IPS-18c (cell line): ENCODE results near the gene APOC3.

Experiments
- H3K4me3 ChIP-seq: 2 replicates; pipeline ENCODE4 v1.7.0; 2013; ENCODE audit warnings: low read depth, mild to moderate bottlenecking, low read length, moderate library complexity; ENCODE audit not compliant: insufficient read depth
- H3K9me3 ChIP-seq: one replicate; pipeline ENCODE4 v1.6.1; 2013; ENCODE audit warnings: mild to moderate bottlenecking, low read length, moderate library complexity; ENCODE audit not compliant: control insufficient read depth, insufficient read depth

APOC3 gene

DNA sequence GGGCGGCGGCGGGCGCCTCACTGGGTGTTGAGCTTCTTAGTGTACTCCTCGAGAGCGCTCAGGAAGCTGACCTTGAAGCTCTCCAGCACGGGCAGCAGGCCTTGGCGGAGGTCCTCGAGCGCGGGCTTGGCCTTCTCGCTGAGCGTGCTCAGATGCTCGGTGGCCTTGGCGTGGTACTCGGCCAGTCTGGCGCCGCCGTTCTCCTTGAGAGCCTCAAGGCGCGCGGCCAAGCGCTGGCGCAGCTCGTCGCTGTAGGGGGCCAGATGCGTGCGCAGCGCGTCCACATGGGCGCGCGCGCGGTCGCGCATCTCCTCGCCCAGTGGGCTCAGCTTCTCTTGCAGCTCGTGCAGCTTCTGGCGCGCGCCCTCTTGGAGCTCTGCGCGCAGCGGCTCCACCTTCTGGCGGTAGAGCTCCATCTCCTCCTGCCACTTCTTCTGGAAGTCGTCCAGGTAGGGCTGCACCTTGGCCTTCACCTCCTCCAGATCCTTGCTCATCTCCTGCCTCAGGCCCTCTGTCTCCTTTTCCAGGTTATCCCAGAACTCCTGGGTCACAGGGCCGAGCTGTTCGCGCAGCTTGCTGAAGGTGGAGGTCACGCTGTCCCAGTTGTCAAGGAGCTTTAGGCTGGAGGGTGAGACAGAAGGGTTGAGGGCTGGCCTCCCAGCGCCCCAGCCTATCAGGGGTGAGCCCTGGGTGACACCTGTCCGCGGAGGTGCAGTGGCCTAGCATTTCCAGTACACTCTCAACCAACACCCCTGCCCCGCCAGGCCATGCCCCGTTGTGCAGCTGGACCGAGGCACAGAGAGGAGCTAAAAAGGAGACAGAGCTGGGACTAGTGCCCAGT, 6.3 kb downstream of the APOC3 start:
- Histone ChIP-seq H3K9me3 (peaks cover 3% of the 10 kb centered on the region), H3K4me3 (peak overlapping the region; percentile 51)

DNA sequence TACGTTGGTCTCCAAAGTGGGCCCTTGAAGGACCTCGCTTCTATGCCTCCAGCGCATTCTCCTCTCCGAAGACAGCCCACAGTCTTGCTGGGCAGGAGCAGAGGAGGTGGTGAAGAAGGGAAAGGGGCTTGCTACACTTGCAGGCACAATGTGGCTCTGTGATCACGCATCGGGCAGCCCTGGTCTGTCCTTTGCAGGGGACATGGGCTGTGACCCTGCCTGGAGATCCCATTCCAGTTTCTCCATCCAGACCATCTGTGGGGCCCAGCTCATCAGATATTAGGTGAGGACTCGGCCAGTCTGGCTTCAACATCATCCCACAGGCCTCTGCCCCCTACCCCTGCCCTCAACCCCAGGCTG, 6.9 kb downstream of the APOC3 start:
- Histone ChIP-seq H3K9me3 (peaks cover 3% of the 10 kb centered on the region), H3K4me3 (no peak overlapping the region)

DNA sequence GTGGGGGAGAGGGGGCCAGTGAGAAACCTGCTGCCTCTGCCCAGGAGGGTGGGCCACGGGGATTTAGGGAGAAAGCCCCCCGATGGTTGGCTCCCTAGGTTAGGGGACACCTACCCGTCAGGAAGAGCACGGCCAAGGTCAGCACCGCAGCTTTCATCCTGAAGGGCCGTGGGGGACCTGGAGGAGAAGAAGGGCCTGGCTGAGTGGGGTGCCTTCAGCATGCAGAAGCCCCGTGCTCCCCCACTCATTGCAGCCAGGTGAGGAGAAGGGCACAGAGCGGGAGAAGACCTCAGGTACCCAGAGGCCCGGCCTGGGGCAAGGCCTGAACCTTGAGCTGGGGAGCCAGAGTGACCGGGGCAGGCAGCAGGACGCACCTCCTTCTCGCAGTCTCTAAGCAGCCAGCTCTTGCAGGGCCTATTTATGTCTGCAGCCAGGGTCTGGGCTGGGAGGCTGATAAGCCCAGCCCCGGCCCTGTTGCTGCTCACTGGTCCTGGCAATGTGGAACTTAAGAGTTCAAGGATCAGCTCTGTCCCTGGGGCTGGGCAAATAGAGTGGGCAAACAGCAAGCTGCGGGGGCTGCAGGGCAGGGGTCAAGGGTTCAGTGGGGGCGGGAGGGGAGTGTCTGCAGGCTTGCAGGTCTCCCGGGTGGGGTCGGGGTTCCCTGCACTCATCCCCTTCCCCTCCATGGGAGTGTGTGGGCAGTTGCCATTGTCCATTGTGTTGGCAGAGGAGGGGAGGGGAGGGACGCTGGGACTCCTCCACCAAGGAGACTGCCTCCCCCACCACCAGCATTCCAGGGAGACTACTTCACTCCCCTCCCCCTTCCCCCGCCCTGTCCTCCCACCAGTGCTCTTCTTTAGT, 7.8 kb downstream of the APOC3 start, which contains the start of gene APOA1:
TSS of gene APOA1 (minus strand) at position 392 of the 861 bp plus-strand sequence. CDS start at position 157, 235 bp downstream.
- Histone ChIP-seq H3K4me3 (no peak within 1 kb of the TSS), H3K9me3 (peaks cover 3% of the 10 kb centered on the region)

DNA sequence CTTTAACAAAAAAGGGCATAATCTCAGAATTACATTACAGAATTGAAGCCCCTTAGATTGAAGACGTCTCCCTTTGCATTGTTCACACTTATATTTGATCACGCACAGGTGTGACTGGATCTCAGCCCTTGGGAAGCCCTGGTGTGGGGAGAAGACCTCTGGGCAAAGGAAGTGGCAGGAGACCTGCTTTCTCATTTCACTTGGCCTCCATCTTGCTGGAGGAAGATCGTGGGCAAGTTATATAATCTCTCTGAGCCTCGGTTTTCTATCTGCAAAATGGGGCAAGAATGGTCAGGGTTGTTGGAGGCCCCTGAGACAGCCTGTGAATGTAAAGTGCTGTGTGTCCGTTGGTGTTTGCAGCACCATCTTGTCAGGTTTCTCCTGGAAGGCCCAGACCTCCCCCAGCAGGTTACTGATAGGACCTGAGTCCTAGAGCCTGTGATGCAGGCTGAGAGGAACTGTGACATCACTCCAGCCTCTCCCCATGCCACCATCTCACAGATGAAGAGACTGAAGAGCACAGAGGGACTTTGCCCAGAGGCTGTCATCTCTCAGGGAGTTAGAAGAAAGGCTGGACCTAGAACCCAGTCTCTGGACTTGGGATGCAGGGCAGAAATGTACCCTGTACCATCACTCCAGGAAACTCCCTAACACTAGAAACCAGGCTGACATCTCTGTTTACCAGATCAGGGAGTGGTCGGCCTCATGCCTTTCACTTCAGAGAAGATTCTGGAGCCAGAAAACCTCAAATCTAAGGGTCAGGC, 8.8 kb downstream of the APOC3 start:
- no peaks in the 10 kb centered on the region for H3K9me3 ChIP-seq
- H3K4me3 ChIP-seq: no peak overlapping the region

DNA sequence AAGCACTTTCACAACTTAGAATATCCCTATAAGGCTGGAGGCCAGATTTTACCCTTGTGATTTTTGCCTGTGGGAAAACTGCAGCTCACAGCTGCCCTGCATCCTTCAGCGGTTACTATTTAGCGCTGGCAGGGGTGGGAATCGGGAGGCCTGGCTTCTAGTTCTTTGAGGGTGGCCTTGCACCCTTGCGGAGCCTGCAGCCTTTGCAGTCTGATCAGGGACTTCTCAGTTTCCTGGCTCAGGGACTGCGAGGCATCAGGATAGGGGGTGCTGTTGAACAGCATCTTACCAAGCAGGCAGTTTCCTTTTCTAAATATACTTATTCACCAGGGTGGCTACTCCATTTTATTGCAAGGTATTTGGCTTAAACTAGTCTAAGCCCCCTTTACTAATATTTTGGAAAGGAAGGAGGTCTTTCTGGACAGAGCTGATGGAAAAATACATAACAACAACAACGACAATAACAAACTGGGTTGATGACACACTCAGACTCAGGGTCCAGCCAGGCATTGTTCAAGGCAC, 10.6 kb downstream of the APOC3 start:
- H3K4me3 ChIP-seq: no peak overlapping the region

DNA sequence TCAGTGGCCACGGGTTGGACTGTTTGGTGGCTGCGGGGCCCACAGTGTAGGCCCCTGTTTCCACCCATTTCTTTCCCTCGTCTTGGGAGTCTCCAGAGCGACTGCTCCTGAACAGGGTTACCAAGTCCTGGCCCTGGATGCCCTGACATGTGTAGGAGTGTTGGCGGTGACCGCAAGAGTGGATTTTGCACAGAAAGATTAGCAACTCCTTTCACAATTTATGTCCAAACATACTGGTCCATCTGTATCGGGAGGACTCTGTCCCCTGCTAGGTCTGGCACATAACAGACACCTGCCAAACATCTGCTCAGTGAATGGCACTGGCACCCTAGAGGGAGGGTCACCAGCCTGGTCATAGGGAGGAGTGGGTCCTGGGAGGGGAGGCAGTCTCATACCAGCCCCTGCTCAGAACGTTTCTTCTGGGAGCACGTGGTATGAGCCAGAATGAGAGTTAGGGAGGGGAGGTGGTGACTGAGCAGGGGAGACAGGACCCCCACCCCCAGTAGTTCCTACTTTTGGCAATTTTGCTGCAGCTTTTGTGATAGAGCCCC, 11.1 kb downstream of the APOC3 start:
- H3K4me3 ChIP-seq: no peak overlapping the region
- no peaks in the 10 kb centered on the region for H3K9me3 ChIP-seq

More for the DNA sequence above, 10.6 kb downstream of the APOC3 start:
- H3K9me3 ChIP-seq: no peaks in the 10 kb centered on the region

DNA sequence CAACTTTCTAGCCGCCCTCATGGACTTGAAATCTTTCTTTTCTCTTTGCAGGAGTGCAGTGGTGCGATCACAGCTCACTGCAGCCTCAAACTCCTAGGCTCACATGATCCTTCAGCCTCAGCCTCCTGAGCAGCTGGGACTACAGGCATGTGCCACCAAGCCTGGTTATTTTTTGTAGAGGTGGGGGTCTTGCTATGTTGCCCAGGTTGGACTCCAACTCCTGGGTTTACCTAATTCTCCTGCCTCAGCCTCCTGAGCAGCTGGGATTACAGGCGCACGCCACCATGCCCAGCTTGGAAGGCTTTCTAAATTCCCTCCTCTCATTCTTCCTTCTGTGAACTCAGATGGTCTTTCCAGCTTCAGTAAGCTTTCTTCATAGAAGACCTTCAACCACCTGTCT, 12.4 kb downstream of the APOC3 start:
- H3K9me3 ChIP-seq: no peaks in the 10 kb centered on the region
- H3K4me3 ChIP-seq: no peak overlapping the region

DNA sequence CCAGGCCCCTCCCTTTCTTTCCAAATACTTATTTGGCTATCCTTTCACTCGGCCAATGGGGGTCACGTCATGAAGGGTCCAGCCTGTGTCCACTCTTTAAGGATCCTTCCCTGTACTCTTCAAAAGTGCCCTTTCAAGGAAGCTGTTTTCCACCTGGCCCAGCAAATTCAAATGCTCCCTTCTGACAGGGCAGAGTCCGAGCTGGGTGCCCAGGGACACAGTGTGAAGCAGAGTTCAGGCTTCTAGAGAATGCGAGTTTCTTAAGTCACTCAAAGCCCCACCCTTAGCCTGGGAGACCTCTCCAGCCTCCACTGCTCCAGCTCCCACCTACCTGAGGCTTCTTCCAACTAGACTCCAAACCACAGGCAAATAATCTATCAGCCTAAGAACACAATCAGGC, 13.2 kb downstream of the APOC3 start:
- no peaks in the 10 kb centered on the region for H3K9me3 ChIP-seq
- no peak overlapping the region for H3K4me3 ChIP-seq

DNA sequence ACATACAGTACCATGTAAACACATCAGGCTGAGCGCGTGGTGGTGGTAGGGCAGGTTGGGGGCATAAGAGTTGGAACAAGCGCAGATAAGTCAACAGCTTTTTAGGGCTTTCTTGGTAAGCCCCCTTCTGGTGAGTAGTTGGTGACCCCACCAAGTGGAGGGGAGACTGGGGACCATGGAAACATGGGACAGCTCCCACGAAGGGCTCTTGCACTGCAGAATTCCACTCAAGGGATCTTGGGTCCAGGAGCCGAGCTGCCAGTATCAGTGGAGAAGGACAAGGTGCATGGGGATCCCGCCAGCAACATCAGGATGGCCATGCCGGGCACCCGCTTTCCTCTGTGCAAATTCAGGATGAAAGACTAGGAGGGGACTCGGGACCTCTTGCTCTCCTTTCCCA, 14.0 kb downstream of the APOC3 start:
- Histone ChIP-seq H3K4me3 (no peak overlapping the region), H3K9me3 (no peaks in the 10 kb centered on the region)

DNA sequence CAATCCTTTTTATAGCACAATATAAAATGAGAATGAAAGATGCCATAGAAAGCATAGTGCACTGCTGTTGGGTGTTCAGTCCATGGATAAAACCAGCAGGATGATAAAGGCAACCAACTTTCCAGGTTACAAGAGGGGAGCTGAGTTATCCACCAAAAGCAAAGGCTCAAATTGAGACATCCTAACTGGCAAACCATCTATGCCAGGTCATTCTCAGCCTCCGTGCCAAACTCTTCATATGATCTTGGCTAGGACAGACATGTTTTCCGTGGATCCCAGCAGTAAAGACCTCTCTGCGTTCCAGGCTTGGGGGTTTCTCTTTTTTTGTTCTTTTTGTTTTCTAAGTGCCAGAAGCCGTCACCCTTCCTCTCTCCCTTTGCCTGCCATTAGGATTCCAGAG, 15.0 kb downstream of the APOC3 start:
- no peak overlapping the region for H3K4me3 ChIP-seq
- H3K9me3 ChIP-seq: no peaks in the 10 kb centered on the region

DNA sequence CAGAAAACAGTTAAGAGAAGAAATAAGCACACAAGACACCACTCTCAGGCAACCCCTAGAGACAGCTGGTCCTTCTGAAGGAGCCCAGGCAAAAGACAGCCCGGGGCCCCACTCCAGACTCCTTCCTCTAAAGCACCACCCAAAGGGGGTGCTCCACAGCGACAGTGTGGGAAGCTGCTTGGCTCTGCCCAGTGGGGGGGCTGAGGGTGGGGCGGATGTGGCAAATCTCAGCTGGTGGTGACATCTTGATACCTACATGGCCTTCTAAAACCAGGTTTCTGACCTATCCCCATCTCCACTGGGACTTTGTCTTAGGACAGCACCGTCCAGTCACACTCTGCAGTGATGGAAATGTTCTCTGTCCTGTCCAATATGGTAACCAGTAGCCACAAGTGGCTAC, 17.9 kb downstream of the APOC3 start:
- Histone ChIP-seq H3K4me3 (no peak overlapping the region), H3K9me3 (no peaks in the 10 kb centered on the region)

DNA sequence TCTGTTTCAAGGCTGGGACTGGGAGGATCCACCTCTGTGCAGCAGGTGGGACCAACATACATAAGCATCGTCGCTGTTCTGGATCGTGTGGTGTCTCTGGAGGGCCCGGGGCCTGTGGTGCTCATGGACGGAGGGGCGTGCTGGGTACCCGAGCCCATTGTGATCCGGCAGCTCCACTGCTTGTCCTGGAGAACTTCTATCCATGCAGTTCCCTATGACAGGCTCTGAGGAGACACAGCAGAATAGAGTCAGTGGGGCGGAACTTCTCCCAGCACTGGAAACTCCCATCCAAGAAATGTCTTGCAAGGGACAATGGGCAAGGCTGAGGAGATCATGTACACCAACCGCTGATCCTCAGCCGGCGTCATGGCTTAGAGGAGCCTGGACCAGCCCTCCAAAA, 19.4 kb downstream of the APOC3 start:
- H3K9me3 ChIP-seq: no peaks in the 10 kb centered on the region
- H3K4me3 ChIP-seq: no peak overlapping the region

DNA sequence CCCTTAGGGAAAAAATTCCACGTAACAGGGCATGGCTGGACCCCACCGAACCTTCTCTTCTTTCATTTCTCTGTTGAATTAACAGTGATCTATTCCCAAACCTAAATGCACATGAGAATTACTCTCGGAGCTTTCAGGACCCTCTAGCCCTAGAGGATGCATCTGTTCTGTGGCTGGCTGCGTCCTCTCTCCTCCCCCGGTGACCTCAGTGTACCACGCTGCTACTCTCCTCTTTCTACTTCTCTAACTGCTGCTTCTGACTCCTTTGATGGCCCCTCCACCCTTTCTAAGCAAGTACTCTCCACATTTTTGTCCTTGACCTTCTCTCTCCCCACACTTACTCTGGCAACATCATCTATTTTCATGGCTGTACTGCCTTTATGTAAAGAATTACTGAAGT, 19.8 kb downstream of the APOC3 start:
- no peaks in the 10 kb centered on the region for H3K9me3 ChIP-seq
- H3K4me3 ChIP-seq: no peak overlapping the region

DNA sequence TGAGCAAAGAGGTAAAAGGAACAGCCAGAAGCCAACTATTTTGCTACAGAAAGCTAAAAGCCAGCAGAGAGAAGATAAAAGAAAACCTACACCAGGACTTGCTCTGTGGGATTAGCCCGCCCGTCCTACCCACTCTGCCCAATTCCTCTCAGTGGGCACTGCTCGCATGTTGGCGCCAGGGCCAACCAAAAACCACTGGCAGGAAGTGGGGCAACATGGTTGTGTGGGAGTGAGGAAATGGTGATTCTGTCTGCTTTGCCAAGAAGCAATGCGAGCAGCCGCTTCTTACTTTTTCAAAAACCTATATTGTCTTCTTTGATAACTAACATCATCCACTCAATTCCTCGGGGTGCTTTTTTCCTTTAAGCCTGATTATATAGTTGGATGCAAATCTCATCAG, 21.9 kb downstream of the APOC3 start:
- Histone ChIP-seq H3K9me3 (no peaks in the 10 kb centered on the region), H3K4me3 (no peak overlapping the region)

DNA sequence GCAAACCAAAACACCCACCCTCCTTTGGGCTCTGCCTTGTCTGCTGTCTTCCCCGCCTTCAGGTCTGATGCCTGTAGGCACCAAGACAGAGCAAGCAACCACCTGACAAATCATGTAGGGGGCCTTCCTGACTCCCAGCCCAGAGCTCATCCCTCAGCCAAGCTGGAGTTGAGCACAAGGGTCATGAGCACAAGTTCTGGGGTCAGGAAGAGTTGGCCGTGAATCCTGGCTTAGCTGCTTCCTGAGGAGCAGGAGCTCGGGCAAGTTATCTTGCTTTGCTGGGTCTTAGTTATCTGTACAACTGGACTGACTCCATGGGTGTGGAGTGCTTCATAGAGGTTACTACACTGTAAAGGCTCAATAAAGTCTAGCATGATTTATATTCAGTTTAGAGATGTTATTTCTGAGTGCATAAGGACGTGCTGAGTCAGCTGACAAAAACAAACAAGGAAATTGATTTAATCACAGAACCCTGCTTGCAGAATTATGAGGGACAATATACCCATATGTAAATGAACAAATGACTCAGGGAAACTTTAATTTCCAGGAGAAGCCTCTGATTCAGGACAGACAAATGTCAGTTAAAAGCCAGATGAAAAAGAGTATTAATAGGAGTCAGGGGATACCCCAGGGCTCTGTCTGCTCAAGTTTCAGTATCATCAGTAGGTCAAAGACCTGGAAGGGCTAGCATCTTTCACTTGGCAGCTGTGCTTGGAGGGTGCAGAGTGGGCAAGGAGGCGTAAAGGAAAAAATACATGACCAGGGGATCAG, 22.7 kb downstream of the APOC3 start:
- Histone ChIP-seq H3K9me3 (no peaks in the 10 kb centered on the region), H3K4me3 (no peak overlapping the region)

DNA sequence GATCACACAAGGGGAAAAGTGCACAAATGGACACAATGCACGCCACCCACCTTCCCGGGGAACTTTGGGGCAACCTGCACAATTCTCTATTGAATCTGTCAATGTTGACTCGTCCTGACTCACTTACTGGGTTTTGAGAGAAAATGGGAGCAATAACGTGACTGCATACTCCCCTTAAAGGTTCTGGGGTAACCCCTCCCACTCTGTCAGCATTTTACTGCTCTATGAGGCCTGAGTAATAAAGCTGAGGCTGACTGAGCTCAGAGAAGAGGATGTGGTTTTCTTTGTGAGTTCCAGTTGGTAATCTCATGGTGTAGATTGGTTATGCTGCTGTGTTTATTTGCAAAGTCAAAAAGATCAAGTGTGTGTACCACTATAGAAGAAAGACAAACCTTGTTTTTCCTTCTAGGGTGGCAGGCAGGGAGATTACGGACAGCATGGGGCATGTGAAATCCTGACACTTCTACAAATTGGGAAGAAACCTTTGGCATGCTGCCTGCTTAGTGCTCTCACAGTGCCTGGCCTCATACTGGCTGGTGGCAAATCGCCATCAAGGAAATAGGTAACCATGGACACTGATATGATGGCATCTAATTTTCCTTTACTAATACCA, 23.9 kb downstream of the APOC3 start:
- Histone ChIP-seq H3K4me3 (no peak overlapping the region), H3K9me3 (no peaks in the 10 kb centered on the region)
